DND-41 (cell line): Measurements from ENCODE around the gene NMRK1.

Experiments
- ATAC-seq: fragments of 200-7000 bp; cut with Tn5 transposase; 3 replicates; pipeline ENCODE4 v1.9.1; 2021; ENCODE audit warnings: low read depth; ENCODE audit not compliant: insufficient read depth
- DNase-seq: peaks from one replicate; pipeline ENCODE4 v3.0.0-alpha.2; 2020
- H2AFZ ChIP-seq: 2 replicates; pipeline ENCODE4 v1.6.0; 2012; ENCODE audit warnings: low read depth, low read length
- H3K27ac ChIP-seq: 2 replicates; pipeline ENCODE4 v1.5.1; 2012; ENCODE audit warnings: low read length, inconsistent platforms
- H3K27me3 ChIP-seq: fragments of 200-600 bp; sonication (generic); 2 replicates; pipeline ENCODE4 v1.6.0; 2012; ENCODE audit warnings: low read length, mild to moderate bottlenecking, inconsistent platforms; ENCODE audit not compliant: insufficient read depth, poor library complexity
- H3K36me3 ChIP-seq: 2 replicates; pipeline ENCODE4 v1.5.1; 2012; ENCODE audit warnings: low read length, inconsistent platforms; ENCODE audit not compliant: insufficient read depth
- H3K4me1 ChIP-seq: 2 replicates; pipeline ENCODE4 v1.5.1; 2012; ENCODE audit warnings: mild to moderate bottlenecking, low read length; ENCODE audit not compliant: insufficient read depth
- H3K4me2 ChIP-seq: 2 replicates; pipeline ENCODE4 v1.6.0; 2012; ENCODE audit warnings: mild to moderate bottlenecking, moderate library complexity, low read length, inconsistent platforms; ENCODE audit not compliant: insufficient read depth
- H3K4me3 ChIP-seq, 2 experiments: fragments of 200-600 bp in 1 of 2; shearing (Covaris generic) in 1 of 2; 2 replicates each; pipeline ENCODE4 v1.5.1; 2012 to 2016; ENCODE audit warnings: inconsistent platforms in 2 of 2, low read length in 2 of 2, mild to moderate bottlenecking in 2 of 2, low read depth in 1 of 2, moderate library complexity in 1 of 2
- H3K79me2 ChIP-seq: 2 replicates; pipeline ENCODE4 v1.6.0; 2012; ENCODE audit warnings: low read length, inconsistent platforms; ENCODE audit not compliant: insufficient read depth
- H3K9ac ChIP-seq: 2 replicates; pipeline ENCODE4 v1.6.0; 2012; ENCODE audit warnings: low read depth, mild to moderate bottlenecking, inconsistent platforms, low read length, moderate library complexity
- H3K9me3 ChIP-seq: 2 replicates; pipeline ENCODE4 v1.5.1; 2012; ENCODE audit warnings: low read length, moderate library complexity, mild to moderate bottlenecking, inconsistent platforms; ENCODE audit not compliant: insufficient read depth, severe bottlenecking
- H4K20me1 ChIP-seq: 2 replicates; pipeline ENCODE4 v1.6.0; 2012; ENCODE audit warnings: low read length; ENCODE audit not compliant: insufficient read depth
- EZH2 ChIP-seq: IDR thresholded peaks from 3 replicates; pipeline ENCODE4 v1.6.1; 2012; ENCODE audit warnings: borderline replicate concordance, low read depth, mild to moderate bottlenecking, moderate library complexity, low read length, inconsistent platforms; ENCODE audit not compliant: severe bottlenecking
- TF ChIP-seq, protein P1 (sequence below): IDR thresholded peaks from 2 replicates; pipeline ENCODE4 v1.5.1; 2012; ENCODE audit warnings: borderline replicate concordance, low read length, moderate library complexity, mild to moderate bottlenecking; ENCODE audit not compliant: poor library complexity, severe bottlenecking; ENCODE audit errors: extremely low read depth

The NMRK1 gene

GRCh38 chr9:75087824-75088645 lies at the start of gene NMRK1, which contains the start of gene OSTF1:
NMRK1 (minus strand) TSS chr9:75088155; CDS start chr9:75083115, 5,040 bp downstream.
OSTF1 (plus strand) TSS chr9:75088514; CDS start chr9:75088693, 179 bp downstream.
- peak within 1 kb of the TSS; percentile 91 for H2AFZ ChIP-seq
- no peaks in the 10 kb centered on the region for H3K9me3 ChIP-seq
- H3K4me2 ChIP-seq, result peak within 1 kb of the TSS; percentile 95
- peak; percentile 92 for DNase-seq
- H3K27ac ChIP-seq, result peak within 1 kb of the TSS; percentile 88
- H3K79me2 ChIP-seq, result peaks cover 59% of the 10 kb centered on the region
- H3K36me3 ChIP-seq, result no peaks in the 10 kb centered on the region
- H3K27me3 ChIP-seq, result no peaks in the 10 kb centered on the region
- TF ChIP-seq EZH2, result no peak
- TF ChIP-seq, protein P1, sequence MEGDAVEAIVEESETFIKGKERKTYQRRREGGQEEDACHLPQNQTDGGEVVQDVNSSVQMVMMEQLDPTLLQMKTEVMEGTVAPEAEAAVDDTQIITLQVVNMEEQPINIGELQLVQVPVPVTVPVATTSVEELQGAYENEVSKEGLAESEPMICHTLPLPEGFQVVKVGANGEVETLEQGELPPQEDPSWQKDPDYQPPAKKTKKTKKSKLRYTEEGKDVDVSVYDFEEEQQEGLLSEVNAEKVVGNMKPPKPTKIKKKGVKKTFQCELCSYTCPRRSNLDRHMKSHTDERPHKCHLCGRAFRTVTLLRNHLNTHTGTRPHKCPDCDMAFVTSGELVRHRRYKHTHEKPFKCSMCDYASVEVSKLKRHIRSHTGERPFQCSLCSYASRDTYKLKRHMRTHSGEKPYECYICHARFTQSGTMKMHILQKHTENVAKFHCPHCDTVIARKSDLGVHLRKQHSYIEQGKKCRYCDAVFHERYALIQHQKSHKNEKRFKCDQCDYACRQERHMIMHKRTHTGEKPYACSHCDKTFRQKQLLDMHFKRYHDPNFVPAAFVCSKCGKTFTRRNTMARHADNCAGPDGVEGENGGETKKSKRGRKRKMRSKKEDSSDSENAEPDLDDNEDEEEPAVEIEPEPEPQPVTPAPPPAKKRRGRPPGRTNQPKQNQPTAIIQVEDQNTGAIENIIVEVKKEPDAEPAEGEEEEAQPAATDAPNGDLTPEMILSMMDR, result no peak
- no peaks in the 10 kb centered on the region for H4K20me1 ChIP-seq
- ATAC-seq, result peak; percentile 87
- H3K4me3 ChIP-seq, result peak within 1 kb of the TSS; percentile 84 to 98
- H3K9ac ChIP-seq, result peak within 1 kb of the TSS; percentile 96
- H3K4me1 ChIP-seq, result peaks cover 49% of the 10 kb centered on the region

DNA sequence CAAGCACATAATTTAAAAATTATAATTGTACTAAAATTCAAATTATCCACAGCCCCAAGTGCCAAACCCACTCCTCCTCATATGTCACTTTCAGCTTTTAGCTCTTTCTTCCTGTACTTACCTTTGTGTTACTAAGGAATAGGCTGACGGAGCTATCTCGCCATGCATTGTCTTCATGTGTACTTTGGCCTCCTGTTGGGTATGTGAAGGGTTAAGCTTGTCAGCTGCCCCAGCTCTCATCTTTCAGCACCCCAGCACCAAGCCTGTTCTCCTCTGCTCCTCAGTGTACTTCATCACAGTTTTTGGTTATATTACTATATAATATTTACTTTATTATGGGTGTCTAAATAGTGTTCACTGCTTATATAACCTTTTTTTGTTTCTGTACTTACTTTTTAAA lies 46.5 kb upstream of the NMRK1 start:
- no peaks in the 10 kb centered on the region for H3K27me3 ChIP-seq
- peaks cover 25% of the 10 kb centered on the region for H3K4me1 ChIP-seq
- H2AFZ ChIP-seq, result no peak overlapping the region
- no peak for DNase-seq
- no peak overlapping the region for H3K9ac ChIP-seq
- H3K4me3 ChIP-seq, result no peak overlapping the region
- TF ChIP-seq EZH2, result no peak
- TF ChIP-seq, protein P1, result no peak
- H3K4me2 ChIP-seq, result no peak overlapping the region
- H3K9me3 ChIP-seq, result no peaks in the 10 kb centered on the region
- no peaks in the 10 kb centered on the region; the same call in 1 of the 2 replicates for H3K79me2 ChIP-seq
- H3K36me3 ChIP-seq, result peaks cover 72% of the 10 kb centered on the region
- H3K27ac ChIP-seq, result no peak overlapping the region
- H4K20me1 ChIP-seq, result no peaks in the 10 kb centered on the region
- ATAC-seq, result no peak

- peaks cover 82% of the 10 kb centered on the region for H3K36me3 ChIP-seq
- H3K27ac ChIP-seq, result no peak overlapping the region
- H3K4me3 ChIP-seq, result no peak overlapping the region
- no peak overlapping the region for H2AFZ ChIP-seq
- no peaks in the 10 kb centered on the region; the same call in 1 of the 2 replicates for H3K79me2 ChIP-seq
- H4K20me1 ChIP-seq, result no peaks in the 10 kb centered on the region
- H3K9me3 ChIP-seq, result no peaks in the 10 kb centered on the region
- DNase-seq, result no peak
- no peak for TF ChIP-seq EZH2
- TF ChIP-seq, protein P1, result no peak
- no peak for ATAC-seq
- H3K27me3 ChIP-seq, result no peaks in the 10 kb centered on the region
- no peak overlapping the region for H3K4me2 ChIP-seq
- peaks cover 14% of the 10 kb centered on the region for H3K4me1 ChIP-seq
- no peak overlapping the region for H3K9ac ChIP-seq
These were observed 45.4 kb upstream of the NMRK1 start for GRCh38 chr9:75133396-75133795.
